SW480 (cell line): Measurements from ENCODE around the gene MLIP.
"Not testable (repeated sequence)": the region's sequence is repeated elsewhere in the genome, so short reads cannot be mapped to it uniquely, and the experiment has no call there.

ENCODE experiments used
- DNase-seq: peaks from one replicate; pipeline ENCODE4 v3.0.0-alpha.2; 2016; ENCODE audit warnings: low spot score

The MLIP gene, protein sequence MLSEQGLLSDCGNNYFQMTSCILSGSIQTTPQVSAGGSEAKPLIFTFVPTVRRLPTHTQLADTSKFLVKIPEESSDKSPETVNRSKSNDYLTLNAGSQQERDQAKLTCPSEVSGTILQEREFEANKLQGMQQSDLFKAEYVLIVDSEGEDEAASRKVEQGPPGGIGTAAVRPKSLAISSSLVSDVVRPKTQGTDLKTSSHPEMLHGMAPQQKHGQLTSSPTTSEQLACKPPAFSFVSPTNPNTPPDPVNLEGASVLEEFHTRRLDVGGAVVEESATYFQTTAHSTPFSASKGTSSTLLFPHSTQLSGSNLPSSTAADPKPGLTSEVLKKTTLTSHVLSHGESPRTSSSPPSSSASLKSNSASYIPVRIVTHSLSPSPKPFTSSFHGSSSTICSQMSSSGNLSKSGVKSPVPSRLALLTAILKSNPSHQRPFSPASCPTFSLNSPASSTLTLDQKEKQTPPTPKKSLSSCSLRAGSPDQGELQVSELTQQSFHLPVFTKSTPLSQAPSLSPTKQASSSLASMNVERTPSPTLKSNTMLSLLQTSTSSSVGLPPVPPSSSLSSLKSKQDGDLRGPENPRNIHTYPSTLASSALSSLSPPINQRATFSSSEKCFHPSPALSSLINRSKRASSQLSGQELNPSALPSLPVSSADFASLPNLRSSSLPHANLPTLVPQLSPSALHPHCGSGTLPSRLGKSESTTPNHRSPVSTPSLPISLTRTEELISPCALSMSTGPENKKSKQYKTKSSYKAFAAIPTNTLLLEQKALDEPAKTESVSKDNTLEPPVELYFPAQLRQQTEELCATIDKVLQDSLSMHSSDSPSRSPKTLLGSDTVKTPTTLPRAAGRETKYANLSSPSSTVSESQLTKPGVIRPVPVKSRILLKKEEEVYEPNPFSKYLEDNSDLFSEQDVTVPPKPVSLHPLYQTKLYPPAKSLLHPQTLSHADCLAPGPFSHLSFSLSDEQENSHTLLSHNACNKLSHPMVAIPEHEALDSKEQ

DNA sequence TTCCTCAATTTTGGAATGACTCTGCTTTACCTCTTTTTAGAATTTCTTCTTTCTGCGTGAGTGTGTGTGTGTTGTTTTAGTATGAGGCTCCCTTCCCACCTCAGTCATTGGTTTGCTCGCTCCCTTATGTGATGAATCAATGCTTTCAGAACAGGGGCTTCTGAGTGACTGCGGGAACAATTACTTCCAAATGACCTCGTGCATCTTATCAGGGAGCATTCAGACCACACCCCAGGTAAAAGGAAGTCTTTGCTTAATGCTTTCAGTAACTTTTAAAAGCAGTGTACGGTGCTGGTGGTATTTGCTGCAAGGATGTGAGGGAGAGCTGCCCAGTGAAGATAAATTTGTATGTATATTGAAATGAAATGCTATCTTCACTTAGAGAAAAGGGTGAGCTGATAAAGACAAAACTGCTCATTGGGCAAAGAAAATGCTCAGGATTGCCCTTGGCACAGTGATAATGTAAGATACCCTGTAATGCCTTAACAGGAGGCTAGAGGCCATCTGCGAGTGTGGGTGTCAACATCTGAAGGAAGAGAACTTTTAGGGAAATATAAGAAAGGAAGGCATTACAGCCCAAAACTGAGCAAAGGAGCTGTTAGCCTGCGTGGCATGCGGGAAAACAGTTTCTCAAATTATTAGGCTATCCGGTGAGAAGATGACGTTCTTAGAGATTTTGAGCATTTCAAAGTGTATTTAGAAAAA is at the start of gene MLIP:
TSS of gene MLIP (plus strand) at position 103 of the 705 bp plus-strand sequence. CDS start at position 140, 37 bp downstream.
- no peak for DNase-seq

DNA sequence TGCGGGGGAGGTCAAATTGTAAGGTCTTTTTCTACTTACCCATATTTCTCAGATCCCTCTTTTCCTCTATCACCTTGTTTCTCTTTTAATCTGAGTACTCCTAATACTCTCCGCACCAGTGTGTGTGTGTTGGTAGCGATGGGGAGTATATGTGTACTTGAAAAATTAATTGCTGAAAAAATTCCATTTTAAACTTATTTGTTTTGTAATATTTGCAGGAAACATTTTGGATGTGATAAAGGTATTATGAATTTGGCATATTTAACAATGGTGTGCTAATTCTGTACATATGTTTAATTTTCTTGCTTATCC is 48.1 kb upstream of the MLIP start:
- DNase-seq = no peak

DNA sequence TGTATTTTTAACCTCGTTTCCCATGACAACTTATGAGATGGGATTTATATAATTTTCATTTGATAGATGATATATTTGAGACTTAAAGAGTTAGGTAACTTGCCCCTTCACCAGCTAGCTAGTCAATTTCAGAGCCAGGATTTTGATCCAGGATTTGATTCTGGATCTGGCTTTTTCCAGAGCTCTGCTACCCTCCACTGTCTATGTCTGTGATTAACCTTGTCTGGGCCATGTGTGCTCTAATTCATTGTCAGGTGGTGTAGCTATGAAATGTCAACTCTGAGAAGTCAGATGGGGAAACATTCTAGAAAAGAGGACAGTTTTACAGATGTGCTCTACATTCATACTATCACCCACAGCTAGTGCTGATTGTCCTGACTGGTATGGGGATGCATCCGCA is 42.5 kb upstream of the MLIP start:
- DNase-seq = no peak

DNA sequence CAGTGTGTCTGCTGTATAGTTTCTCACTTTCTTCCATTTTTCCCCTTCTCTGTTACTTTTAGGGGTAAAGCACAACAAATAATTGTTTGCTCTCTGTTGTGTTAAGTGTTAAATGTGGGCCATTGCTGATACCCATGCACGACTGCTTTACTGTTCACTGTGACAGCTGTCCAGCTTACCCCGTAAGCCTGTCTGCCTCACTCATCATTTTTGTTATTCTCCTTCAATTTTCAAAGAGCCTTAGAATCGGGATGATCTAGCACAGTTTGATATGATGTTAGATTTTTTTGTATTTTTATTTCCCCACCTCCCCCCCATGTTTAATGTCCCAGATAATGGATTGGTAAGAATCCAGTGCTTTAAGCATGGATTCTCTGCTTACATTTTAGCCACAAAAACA is 41.2 kb upstream of the MLIP start:
- DNase-seq = no peak

DNA sequence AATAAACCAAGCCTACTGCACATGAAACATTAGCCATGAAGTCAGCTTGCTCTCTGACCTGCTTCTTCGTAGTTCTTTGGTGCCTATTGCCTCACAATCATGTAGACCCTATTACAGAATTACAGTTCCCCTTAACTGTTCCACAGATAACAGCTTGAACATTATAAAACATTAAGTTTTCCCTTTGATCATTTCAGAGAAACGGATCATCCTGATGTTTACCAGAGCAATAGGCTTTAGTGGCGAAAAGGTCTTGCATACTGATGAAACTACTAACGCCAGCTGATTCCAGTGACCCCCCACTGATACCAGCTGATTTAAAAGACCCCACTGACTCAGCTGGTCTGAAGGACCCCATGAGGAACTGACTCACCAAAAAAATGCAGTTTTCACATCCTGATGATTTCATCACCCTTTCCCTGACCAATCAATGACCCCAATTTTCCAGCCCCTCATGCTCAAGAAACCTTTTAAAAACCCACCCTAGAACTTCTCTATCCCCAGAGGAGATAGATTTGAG is 39.4 kb upstream of the MLIP start:
- no peak for DNase-seq

DNA sequence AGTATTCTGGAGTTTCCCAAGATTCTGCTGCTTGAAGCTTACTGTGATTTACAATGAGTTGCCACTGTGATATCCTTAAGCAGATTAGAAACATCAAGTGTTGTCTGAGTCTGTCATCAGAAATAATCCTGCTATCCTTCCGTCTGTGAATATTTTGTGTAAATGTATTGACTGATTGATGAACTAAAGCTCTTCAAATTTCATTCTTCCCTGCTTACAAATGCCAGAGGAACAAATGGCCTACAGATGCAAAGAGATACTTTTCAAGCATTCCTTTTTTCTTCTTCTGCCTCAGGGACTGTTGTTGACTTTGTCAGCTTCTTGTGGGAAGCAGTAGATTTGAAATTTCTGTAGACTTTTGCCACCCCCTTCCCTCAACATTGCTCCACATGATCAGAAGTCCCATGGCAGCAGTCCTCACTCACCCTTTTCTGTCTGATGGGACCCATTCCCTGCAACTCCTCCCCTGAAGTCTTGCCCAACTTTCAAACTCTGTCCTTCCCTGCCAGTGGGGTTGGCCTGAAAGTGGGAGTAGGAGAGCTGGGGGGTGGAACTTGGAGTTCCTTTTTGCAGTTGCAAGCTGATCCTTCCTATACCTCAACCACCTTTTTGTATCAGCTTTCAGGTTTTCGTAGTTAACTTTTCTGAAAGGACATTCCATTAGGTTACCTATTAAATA is 38.5 kb upstream of the MLIP start:
- DNase-seq = no peak

DNA sequence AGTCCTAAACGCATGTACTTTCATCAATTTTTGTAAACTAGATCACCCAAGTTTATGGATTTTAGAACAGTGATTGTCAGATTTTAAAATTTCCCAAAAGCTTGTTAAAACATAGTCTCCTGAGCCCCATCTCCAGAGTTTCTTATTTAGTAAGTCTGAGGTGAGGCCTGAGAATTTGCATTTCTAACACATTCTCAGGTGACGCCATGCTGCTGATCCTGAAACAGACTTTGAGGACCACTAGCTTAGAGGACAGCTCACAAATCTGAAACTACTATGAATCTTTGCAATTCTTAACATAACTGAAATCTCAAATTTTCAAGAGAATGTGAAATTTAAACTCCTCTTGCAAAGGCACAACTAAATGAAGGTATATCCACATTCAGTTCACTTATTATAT is 37.8 kb upstream of the MLIP start:
- no peak for DNase-seq

DNA sequence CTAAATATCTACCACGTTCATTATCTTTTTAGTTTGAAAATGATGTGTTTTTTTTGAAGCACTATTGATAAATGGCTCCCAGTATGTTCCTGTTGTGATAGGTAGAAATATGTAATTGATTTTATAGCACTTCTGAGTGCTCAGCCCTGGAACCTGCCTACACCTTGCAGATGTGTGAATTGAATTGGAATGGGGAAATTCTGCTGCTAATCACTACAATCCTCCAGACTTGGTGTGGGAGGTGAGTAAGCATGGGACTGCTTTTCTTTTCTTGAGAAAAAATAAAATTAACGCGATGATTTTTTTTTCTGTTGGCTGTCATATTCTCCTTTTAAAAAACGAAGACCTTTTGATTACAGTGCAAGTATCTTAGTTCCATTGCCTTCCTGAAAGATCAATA is 37.1 kb upstream of the MLIP start:
- DNase-seq = no peak

DNA sequence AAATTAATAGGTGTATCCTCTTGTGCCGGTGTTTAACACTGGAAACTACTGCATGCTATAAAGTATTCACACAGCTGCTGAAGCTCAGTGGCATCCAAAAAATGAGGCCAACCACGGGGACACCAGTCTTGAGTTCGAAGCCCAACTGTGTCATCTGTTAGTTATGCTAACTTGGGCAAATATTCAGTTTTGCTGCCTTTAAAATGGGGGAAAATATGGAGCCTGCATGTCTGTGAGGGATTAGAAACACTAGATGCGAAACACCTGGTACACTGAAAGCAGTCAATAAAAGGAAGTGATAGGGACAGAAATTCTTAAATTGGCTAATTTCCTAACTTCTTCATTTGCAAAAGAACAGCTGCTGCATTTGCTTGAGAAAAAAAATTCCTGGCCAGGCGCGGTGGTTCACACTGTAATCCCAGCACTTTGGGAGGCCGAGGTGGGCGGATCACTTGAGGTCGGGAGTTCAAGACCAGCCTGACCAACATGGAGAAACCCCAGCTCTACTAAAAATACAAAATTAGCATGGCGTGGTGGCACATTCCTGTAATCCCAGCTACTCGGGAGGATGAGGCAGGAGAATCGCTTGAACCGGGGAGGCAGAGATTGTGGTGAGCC is 36.6 kb upstream of the MLIP start:
- DNase-seq = no peak

DNA sequence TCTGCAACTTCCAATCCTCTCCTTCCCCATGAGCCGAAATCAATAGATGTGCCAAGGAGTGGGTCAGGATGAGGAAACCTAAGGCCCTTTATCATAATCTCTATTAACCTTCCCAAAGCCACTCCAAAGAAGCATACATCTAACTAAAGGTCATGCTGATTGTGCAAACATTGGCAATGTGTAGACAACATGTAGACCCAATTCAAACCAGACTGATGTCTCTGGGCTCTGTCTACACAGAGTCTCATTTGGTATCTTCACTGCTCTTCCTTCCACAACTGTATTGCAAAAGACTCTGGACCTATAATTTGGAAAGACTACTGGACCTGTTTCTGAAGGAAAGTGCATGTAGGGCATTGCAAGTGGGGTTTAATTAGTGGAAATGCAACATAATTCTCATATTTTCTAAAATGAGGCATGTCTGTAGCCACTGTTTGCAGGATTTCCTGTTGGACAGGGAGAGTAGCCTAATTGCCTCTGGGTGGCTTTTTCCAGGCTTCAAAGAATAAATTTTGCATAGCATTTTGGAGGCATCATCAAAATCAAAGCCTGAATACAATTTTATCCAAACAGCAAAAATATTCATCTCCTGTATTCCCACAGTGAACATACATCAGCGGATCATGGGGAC is 35.0 kb upstream of the MLIP start:
- DNase-seq = no peak

DNA sequence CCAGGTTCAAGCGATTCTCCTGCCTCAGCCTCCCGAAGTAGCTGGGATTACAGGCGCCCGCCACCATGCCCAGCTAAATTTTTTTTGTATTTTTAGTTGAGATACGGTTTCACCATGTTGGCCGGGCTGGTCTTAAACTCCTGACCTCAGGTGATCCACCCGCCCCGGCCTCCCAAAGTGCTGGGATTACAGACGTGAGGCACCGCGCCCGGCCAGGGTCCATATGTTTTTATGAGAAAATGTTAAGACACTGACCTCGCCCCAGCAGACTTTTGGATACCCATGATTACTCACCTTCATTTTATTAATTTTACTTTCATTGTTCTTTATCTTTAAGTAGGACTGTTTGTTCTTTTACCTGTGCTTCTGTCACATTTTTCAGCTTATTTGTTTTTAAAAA is 29.7 kb upstream of the MLIP start:
- not testable (repeated sequence) for DNase-seq

DNA sequence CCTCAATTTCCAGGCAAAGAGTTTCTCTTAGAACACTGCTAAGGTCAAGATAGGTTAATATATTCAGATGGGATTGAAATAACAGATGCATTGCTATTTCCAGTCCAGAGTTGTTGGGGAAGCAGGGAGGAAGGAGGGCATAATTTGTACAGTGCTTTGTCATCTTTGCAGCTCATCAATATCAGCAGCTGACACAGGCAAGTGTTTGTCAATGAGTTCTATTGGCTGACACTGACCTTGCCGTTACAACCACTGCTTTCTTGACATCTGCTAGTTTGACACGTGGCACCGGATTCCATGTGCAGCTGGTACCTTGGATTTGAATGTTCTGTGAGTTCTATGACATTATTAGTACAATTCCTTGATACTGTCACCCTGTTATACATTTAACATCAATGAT is 28.0 kb upstream of the MLIP start:
- DNase-seq = no peak

DNA sequence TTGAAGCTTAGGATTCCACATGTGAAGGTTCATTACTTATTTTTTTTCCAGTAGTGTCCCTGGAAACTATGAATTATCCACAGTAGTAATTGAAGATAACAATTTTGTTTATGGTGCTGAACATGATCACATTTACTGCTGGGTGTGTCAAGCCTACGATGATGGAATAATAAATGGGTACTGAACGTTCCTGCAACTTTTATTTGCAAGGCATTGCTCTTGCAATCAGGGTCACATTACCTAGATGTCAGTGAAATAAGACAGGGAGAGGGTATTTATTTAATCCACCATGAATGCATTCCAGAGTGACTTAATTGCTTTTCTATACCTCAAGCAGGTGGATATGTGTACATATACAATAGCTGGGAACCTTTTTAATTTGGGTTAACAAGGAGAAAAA is 27.0 kb upstream of the MLIP start:
- DNase-seq = no peak

DNA sequence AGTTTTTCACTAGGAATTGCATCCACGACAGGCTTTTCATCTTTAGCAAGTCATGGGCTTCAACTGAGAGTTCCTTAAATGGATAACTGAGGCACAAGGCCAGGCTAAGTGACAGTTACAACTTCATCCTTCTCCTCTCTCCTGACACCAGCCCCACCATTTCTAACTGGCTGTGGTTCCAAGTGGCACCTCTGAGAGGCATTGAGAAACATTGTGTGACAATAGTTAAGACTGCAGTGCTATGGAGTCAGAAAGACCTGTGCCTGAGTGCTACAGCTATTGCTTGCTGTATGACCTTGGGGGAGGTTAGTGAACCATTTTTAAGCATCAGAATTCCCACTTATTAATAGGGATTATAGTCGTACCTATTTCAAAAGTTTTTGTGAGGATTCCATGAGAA is 26.2 kb upstream of the MLIP start:
- no peak for DNase-seq

DNA sequence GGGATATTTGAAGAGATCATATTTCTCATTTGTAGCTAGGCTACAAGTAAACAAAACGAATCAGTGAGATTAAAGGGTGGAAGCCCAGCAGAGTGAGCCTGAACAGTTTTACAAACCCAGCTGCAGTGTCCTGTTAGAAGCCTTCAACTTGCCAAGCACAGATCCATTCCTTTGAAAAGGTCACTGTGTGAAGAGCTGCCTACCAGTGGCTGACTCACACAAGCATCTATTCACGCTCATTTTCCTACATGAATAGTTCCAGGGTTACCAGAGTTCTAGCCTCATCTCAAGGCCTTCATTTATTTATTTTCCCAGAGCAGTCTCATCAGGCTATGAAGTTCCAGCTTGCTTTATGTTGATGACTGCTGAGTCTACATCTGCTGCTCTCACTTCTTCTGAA is 25.7 kb upstream of the MLIP start:
- no peak for DNase-seq

DNA sequence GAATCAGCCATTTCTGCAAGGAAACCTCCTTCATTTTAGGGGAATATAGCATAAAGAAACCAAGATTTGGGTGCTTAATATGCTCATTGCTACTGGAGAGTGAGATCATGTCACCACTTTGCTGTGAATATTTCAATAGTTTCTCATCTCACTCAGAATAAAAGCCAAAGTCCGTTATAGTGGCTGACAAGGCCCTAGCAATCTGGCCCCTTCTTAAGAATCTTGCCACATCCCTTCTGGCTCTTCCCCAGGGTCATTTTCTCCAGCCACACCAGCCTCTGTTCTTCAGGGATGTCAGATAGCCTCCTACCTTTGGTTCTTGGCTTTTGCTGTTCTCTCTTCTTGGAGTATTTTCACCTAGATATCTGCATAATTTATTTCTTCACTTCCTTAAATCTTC is 24.8 kb upstream of the MLIP start:
- no peak for DNase-seq

DNA sequence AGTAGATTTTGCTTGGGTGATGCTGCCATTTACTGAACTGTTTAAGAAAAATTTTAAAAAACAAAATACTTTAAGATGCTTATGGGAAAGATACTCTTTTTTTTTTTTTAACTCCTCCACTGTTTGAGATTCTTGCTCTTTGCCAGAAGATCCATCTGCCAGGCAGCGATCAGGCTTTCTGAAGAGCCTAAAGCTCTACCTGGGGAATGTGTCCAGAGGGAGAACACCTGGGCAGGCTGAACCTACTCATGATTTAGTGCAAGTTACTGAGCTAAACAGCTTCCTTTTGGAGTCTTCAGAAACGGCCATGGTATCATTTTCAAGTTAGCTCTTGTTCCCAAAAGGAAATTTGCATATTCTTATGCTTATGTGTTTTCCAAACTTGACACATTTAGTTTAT is 23.5 kb upstream of the MLIP start:
- DNase-seq = no peak

DNA sequence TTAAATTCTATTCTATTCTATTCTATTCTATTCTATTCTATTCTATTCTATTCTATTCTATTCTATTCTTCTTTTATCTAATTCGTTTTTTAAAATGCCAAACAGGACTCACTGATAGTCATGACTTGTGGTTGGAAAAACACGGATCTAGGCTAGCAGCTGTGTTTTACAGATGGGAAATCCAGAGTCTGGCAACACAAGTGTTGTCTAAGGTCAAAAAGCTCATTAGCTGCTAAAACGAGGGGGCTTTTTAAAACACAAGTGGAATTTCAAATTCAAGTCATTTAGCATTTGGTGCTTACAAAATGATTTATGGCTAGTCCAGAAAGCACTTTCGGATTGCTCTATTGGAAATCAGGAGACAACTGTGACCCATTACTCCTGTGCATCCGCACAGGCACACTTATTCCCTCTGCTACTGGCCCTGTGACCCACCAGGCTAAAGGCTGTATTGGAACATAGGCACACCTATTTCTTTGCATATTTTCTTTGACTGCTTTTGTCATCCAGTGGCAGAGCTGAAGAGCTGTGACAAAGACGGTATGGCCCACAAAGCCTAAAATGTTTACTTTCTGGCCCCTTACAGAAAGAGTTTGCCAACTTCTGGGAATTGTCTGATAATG is 17.8 kb upstream of the MLIP start:
- DNase-seq = no peak

DNA sequence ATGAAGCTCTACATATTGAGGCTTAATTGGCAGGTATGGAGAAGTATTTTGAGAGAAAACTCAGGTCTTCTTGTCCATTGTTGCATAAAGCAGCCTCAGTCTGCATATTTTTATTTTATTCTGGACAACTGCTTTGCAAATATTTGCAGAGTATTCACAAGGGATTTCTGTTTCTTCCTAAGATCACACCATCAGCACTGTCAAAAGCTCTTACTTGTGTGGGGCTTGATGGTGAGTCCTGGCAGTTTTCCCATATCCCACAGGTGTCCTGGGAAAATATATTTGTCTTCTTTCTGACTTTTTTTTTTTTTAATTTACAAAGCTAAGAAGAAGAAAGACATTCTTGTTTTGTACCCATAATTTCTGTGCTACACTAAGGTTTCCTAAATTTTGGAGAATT is 16.9 kb upstream of the MLIP start:
- DNase-seq = no peak

DNA sequence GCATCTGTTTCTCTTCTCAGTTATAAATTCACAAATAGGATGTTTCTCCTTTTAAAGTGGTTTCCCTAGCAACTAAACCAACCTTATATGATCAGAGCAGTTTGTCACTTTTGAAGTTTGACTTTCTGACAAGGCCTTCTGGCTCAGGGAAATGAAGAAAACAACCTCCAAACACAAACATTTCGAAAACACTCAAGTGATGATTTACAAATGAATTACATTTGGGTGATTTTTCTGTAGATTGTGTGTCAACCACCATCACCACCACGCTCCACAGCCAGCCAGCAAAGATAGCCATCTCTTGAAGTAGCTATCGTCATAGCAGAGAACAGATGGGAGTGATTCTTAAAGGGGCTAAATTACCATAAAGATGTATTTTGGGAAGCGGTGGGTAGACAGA is 16.5 kb upstream of the MLIP start:
- no peak for DNase-seq
